Measurements from ENCODE around the gene POLR3B. TPM values are rescaled to one million over a fixed set of nuclear protein-coding genes. Genes with fewer than 3 reads are reported as not detected.

POLR3B gene
- total and polyA plus RNA-seq, 4 donors: 5.4 to 12.2 (median 7.0) TPM

DNA sequence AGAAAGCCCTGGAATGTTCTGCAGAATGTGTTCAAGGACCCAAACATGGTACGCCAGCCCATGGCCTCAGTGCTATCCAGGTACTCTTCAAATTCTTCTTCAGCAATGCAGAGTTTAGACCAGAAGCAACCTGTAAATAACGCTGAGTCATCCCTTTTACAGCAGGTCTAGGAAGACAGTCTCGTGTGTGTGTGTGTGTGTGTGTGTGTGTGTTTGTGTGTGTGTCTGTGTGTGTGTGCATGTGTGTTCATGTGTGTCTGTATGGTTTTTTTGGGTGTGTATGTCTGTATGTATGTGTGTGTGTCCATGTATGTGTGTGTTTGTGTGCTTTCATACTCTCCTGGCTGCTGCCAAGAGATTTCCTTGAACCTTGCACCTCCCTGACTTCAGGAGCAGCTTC lies 165.2 kb downstream of the POLR3B start:
- Histone ChIP-seq H3K27ac (ENCODE audit: low read depth in 1 of 2, low read length in 2 of 2) (no peak overlapping the region), H3K9ac (ENCODE audit: low read depth in 1 of 2, low read length in 2 of 2) (no peak overlapping the region), H3K27me3 (ENCODE audit: control insufficient read depth in 4 of 4, insufficient read depth in 4 of 4, low read length in 3 of 4) (no peaks in the 10 kb centered on the region), H3K4me3 (ENCODE audit: low read depth in 1 of 3, low read length in 3 of 3) (no peak overlapping the region), H3K4me1 (ENCODE audit: control insufficient read depth in 4 of 4, insufficient read depth in 4 of 4, low read length in 3 of 4) (no peaks in the 10 kb centered on the region), H3K36me3 (ENCODE audit: control insufficient read depth in 4 of 4, insufficient read depth in 3 of 4, low read depth in 1 of 4, low read length in 3 of 4) (no peaks in the 10 kb centered on the region), H3K9me3 (ENCODE audit: control insufficient read depth in 4 of 4, low read length in 3 of 4) (no peaks in the 10 kb centered on the region)
- 82% methylated on average over 3 of the region's 3 CpGs for WGBS
- TF ChIP-seq FOXA1 (IDR thresholded peaks at IDR 0.05) (no peak), SP1 (IDR thresholded peaks at IDR 0.05) (no peak), YY1 (IDR thresholded peaks at IDR 0.05) (no peak), GABPA (IDR thresholded peaks at IDR 0.05 in 1 of 2, conservative IDR thresholded peaks at IDR 0.05 in 1 of 2) (no peak), RAD21 (IDR thresholded peaks at IDR 0.05) (no peak), HNF4A (conservative IDR thresholded peaks at IDR 0.05) (no peak), TAF1 (conservative IDR thresholded peaks at IDR 0.05) (no peak), JUND (IDR thresholded peaks at IDR 0.05) (no peak), ATF3 (IDR thresholded peaks at IDR 0.05) (no peak)
- TF ChIP-seq, protein P1, sequence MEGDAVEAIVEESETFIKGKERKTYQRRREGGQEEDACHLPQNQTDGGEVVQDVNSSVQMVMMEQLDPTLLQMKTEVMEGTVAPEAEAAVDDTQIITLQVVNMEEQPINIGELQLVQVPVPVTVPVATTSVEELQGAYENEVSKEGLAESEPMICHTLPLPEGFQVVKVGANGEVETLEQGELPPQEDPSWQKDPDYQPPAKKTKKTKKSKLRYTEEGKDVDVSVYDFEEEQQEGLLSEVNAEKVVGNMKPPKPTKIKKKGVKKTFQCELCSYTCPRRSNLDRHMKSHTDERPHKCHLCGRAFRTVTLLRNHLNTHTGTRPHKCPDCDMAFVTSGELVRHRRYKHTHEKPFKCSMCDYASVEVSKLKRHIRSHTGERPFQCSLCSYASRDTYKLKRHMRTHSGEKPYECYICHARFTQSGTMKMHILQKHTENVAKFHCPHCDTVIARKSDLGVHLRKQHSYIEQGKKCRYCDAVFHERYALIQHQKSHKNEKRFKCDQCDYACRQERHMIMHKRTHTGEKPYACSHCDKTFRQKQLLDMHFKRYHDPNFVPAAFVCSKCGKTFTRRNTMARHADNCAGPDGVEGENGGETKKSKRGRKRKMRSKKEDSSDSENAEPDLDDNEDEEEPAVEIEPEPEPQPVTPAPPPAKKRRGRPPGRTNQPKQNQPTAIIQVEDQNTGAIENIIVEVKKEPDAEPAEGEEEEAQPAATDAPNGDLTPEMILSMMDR (IDR thresholded peaks at IDR 0.05; ENCODE audit: low read depth, low read length, missing input control): no peak
- TF ChIP-seq, protein P2, sequence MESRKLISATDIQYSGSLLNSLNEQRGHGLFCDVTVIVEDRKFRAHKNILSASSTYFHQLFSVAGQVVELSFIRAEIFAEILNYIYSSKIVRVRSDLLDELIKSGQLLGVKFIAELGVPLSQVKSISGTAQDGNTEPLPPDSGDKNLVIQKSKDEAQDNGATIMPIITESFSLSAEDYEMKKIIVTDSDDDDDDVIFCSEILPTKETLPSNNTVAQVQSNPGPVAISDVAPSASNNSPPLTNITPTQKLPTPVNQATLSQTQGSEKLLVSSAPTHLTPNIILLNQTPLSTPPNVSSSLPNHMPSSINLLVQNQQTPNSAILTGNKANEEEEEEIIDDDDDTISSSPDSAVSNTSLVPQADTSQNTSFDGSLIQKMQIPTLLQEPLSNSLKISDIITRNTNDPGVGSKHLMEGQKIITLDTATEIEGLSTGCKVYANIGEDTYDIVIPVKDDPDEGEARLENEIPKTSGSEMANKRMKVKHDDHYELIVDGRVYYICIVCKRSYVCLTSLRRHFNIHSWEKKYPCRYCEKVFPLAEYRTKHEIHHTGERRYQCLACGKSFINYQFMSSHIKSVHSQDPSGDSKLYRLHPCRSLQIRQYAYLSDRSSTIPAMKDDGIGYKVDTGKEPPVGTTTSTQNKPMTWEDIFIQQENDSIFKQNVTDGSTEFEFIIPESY (IDR thresholded peaks at IDR 0.05): no peak
- DNase-seq (ENCODE audit: low spot score): no peak

DNA sequence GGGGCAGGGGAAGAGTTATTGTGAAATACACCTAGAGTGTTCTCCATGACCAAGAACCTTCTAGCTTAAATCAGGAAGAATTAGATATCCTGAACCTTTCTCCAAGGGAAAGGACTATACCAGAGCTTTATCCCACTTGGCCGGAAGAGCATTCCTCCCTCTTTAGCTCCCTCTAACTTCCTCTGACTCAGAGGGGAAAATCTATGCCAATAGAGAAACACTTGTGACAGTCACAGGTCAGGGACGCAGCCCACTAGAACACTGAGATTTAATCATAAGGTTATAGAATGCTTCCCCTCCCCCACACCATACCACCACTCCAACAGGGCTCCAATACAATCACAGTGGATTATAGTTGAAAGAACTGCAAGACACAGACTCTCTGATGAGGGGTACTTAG lies 169.8 kb downstream of the POLR3B start:
- TF ChIP-seq, protein P3, sequence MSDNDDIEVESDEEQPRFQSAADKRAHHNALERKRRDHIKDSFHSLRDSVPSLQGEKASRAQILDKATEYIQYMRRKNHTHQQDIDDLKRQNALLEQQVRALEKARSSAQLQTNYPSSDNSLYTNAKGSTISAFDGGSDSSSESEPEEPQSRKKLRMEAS (IDR thresholded peaks at IDR 0.05): no peak
- TF ChIP-seq, protein P1 (IDR thresholded peaks at IDR 0.05; ENCODE audit: low read depth, low read length, missing input control): no peak
- TF ChIP-seq, protein P2 (IDR thresholded peaks at IDR 0.05): no peak
- TF ChIP-seq SP1 (IDR thresholded peaks at IDR 0.05): no peak
- no peak for TF ChIP-seq FOXA1 (IDR thresholded peaks at IDR 0.05)
- no peak for TF ChIP-seq FOXA2 (IDR thresholded peaks at IDR 0.05)
- TF ChIP-seq GABPA (IDR thresholded peaks at IDR 0.05 in 1 of 2, conservative IDR thresholded peaks at IDR 0.05 in 1 of 2): no peak
- no peak for TF ChIP-seq HNF4A (conservative IDR thresholded peaks at IDR 0.05)
- TF ChIP-seq RAD21 (IDR thresholded peaks at IDR 0.05): no peak
- TF ChIP-seq ATF3 (IDR thresholded peaks at IDR 0.05): no peak
- TF ChIP-seq HNF4G (IDR thresholded peaks at IDR 0.05): no peak
- TF ChIP-seq TAF1 (conservative IDR thresholded peaks at IDR 0.05): no peak
- TF ChIP-seq, protein P4, sequence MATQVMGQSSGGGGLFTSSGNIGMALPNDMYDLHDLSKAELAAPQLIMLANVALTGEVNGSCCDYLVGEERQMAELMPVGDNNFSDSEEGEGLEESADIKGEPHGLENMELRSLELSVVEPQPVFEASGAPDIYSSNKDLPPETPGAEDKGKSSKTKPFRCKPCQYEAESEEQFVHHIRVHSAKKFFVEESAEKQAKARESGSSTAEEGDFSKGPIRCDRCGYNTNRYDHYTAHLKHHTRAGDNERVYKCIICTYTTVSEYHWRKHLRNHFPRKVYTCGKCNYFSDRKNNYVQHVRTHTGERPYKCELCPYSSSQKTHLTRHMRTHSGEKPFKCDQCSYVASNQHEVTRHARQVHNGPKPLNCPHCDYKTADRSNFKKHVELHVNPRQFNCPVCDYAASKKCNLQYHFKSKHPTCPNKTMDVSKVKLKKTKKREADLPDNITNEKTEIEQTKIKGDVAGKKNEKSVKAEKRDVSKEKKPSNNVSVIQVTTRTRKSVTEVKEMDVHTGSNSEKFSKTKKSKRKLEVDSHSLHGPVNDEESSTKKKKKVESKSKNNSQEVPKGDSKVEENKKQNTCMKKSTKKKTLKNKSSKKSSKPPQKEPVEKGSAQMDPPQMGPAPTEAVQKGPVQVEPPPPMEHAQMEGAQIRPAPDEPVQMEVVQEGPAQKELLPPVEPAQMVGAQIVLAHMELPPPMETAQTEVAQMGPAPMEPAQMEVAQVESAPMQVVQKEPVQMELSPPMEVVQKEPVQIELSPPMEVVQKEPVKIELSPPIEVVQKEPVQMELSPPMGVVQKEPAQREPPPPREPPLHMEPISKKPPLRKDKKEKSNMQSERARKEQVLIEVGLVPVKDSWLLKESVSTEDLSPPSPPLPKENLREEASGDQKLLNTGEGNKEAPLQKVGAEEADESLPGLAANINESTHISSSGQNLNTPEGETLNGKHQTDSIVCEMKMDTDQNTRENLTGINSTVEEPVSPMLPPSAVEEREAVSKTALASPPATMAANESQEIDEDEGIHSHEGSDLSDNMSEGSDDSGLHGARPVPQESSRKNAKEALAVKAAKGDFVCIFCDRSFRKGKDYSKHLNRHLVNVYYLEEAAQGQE (IDR thresholded peaks at IDR 0.05): no peak
- no peak for TF ChIP-seq RXRA (IDR thresholded peaks at IDR 0.05)
- no peak for TF ChIP-seq JUND (IDR thresholded peaks at IDR 0.05)
- Histone ChIP-seq H3K36me3 (ENCODE audit: control insufficient read depth in 4 of 4, insufficient read depth in 3 of 4, low read depth in 1 of 4, low read length in 3 of 4) (no peaks in the 10 kb centered on the region), H3K4me3 (ENCODE audit: low read depth in 1 of 3, low read length in 3 of 3) (no peak overlapping the region), H3K9ac (ENCODE audit: low read depth in 1 of 2, low read length in 2 of 2) (no peak overlapping the region), H3K4me1 (ENCODE audit: control insufficient read depth in 4 of 4, insufficient read depth in 4 of 4, low read length in 3 of 4) (no peaks in the 10 kb centered on the region), H3K9me3 (ENCODE audit: control insufficient read depth in 4 of 4, low read length in 3 of 4) (peaks cover 0 to 3% (median 0%) of the 10 kb centered on the region in 4 donors), H3K27me3 (ENCODE audit: control insufficient read depth in 4 of 4, insufficient read depth in 4 of 4, low read length in 3 of 4) (no peaks in the 10 kb centered on the region), H3K27ac (ENCODE audit: low read depth in 1 of 2, low read length in 2 of 2) (no peak overlapping the region)
- DNase-seq (ENCODE audit: low spot score): no peak
- whole genome bisulfite sequencing: 75% methylated on average over 2 of the region's 2 CpGs

All from liver (tissue), 9 donors.